HG03565 (cell line): Measurements from ENCODE around the gene CUTA.
"Not testable (repeated sequence)": the region's sequence is repeated elsewhere in the genome, so short reads cannot be mapped to it uniquely, and the experiment has no call there.

Source experiments
- ATAC-seq: cut with Tn5 transposase; IDR thresholded peaks from one replicate; pipeline ENCODE4 v1.9.1; 2021; ENCODE audit warnings: mild to moderate bottlenecking, moderate library complexity; ENCODE audit not compliant: unreplicated experiment

CUTA gene

DNA sequence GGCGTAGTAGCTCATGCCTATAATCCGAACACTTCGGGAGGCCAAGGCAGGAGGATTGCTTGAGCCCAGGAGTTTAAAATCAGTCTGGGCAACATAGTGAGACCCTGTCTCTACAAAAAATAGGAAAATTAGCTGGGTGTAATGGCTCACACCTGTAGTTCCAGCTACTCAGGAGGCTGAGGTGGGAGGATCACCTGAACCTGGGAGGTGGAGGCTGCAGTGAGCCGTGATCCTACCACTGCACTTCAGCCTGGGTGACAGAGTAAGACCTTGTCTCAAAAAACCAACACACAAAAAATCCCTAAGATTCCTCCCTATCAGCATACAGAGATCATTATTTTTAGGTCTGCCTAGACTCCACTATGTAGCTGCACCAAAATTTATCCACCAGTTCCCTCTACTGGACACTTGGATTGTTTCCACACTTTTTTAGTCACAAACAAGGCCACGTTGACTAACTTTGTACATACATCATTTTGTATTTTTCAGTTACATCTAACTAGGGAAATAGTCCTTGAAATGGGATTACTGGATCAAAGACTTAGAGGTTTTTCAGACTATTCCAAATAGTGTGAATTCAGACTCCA lies 10.7 kb downstream of the CUTA start:
- no peak for ATAC-seq

GRCh38 chr6:33406126-33406525 lies 11.8 kb downstream of the CUTA start:
- ATAC-seq: no peak

DNA sequence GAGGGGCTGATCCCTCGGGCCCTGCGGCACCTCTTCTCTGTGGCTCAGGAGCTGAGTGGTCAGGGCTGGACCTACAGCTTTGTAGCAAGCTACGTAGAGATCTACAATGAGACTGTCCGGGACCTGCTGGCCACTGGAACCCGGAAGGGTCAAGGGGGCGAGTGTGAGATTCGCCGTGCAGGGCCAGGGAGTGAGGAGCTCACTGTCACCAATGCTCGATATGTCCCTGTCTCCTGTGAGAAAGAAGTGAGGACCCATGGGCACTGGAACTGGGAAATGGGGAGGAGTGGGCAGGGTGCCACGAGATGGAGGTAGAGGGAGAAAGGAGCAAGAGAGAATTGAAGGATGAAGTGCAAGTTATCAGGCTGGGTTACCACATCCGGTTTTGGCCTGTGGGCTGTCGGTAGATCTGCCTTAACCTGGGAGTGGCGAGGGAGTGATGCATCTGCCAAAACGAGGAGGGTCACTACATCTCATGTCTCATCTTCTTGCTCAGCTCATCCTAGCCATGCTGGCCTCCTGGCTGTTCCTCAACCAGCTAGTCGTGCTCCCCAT lies 12.4 kb downstream of the CUTA start:
- ATAC-seq: no peak

GRCh38 chr6:33404884-33405283 lies 13.0 kb downstream of the CUTA start:
- ATAC-seq: no peak

- not testable (repeated sequence) for ATAC-seq
Observed at GRCh38 chr6:33399881-33400280, 18.0 kb downstream of the CUTA start.

GRCh38 chr6:33398601-33399000 lies 19.3 kb downstream of the CUTA start:
- not testable (repeated sequence) for ATAC-seq

GRCh38 chr6:33397541-33397940 lies 20.4 kb downstream of the CUTA start:
- ATAC-seq: no peak

DNA sequence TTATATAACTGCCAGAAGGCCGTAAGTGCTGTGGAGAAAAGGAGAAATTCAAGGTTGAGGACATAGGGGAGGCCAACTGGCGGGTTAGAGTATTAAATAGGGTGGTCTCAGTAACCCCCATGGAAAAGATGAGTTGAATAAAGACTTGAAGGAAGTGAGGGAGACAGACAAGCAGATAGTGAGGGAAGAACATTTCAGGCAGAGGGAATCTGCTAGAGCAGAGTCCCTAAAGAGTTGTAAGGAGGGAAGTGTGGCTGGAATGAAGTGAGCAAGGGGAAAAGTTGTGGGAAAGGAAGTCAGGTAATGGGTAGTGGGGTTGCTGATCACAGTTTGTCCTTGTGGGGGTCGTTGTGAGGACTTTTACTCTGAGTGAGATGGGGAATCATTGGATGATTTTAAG lies 24.9 kb downstream of the CUTA start:
- ATAC-seq: no peak

DNA sequence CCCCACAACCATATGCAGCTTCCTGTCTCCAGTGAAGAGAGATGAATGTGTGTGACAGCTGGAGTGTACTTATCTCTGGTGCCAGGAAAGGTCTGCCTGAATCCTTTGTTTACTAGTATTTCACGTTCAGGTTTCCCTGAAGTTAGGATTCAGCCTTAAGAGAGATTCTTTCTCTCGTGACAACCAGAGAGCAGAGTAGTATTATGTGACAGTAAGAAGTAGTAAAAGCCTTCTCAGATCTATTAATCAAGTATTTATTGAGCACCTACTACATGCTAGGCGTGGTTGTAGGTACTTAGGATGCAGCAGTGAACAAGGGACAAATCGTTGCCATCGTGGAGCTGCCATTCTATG lies 25.3 kb downstream of the CUTA start:
- no peak for ATAC-seq

- peak; percentile 2 for ATAC-seq
Observed at GRCh38 chr6:33391922-33392594, 25.8 kb downstream of the CUTA start.

DNA sequence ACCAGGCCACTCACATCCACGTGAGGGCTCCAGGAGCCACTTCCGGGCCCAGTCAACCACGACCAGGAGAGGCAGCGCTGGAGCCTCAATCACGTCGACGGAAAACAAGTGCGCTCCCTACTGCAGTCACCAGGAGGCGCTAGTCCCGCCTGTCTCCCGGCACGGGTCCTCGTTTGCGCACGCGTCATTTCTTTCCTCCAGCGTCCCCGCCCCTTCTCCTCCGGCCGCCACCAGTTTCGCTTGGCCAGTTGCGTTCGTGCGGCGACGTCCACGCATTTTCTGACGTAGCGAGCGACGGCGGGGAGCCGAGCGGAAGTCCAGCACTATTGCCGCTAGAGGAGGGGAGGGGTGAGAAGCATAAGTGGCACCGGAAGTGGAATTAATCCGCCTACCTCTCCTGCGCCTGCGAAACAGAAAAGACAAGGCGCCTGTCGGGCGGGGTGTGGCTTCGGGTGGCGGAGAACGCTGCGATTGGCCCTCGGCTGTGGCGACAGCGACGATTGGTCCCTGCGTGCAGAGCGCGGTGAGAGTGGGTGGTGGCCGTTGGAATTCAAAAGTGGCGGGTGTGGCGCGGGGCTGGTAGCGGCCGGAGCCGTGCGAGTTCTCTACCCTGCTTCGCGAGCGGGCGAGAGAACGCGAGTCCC lies 26.5 kb downstream of the CUTA start, which contains the start of gene KIFC1:
TSS of gene KIFC1 (plus strand) at position 546 of the 644 bp plus-strand sequence. CDS start 163 bp downstream, outside the sequence.
- peak; percentile 79 for ATAC-seq

DNA sequence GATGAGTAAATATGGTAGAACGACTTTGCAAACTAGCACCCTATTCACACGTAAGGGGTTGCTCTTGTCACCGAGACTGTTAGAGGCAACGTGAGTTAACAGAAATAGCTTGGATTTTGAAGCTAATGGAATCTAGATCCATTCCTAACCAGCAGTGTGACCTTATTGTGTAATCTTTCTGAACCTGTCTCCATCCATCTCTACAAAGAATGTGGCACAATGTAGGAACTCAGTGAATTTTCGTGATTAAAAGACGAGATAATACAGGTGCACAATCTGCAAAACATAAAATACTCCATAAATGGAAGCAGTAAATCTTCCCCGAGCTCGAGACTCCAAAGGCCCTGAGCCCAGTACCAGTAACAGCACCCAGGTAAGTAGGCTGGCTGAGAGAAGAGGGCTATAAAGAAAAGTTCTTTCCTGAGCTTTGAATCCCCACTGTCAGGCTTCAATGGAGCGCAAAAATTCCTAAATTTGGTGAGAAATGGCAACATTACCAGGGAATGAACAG lies 27.1 kb downstream of the CUTA start:
- no peak for ATAC-seq

- no peak for ATAC-seq
Observed at GRCh38 chr6:33390173-33390572, 27.7 kb downstream of the CUTA start.

- no peak for ATAC-seq
Observed at GRCh38 chr6:33384581-33385020, 33.3 kb downstream of the CUTA start.

DNA sequence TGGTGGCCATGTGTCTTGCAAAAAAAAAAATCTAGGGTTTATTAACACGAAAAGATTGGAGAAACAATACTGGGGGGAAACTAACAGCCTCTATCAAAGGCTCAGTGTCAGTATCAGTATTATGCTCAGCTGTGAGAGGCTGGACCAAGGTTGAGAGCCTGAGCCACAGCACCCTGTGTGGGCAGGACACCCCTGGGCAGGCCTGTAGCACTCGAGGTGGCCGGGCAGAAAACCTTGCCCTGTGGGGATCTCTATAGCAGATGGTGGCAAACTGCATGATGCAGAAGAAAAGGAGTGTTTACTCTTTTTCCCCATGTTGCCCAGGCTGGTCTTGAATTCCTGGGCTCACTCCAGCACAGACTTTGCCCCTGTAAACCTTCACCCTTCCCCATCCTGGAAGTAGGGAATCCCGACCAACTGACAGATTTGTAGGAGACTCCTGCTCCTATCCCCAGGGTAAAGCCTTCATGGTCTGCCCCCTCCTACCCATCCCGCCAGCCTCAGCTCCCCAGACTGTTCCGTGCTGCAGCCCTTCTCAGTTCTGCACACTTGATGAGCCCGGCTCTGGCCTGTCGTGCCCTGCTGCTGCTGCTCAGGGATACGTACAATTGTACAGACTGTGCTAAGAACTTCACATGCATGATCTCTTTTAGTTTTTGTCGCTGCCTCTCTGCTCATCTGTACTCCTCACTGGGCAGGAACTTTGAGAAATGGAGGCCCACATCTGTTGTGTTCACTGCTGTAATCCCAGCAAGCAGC lies 34.3 kb downstream of the CUTA start:
- no peak for ATAC-seq

DNA sequence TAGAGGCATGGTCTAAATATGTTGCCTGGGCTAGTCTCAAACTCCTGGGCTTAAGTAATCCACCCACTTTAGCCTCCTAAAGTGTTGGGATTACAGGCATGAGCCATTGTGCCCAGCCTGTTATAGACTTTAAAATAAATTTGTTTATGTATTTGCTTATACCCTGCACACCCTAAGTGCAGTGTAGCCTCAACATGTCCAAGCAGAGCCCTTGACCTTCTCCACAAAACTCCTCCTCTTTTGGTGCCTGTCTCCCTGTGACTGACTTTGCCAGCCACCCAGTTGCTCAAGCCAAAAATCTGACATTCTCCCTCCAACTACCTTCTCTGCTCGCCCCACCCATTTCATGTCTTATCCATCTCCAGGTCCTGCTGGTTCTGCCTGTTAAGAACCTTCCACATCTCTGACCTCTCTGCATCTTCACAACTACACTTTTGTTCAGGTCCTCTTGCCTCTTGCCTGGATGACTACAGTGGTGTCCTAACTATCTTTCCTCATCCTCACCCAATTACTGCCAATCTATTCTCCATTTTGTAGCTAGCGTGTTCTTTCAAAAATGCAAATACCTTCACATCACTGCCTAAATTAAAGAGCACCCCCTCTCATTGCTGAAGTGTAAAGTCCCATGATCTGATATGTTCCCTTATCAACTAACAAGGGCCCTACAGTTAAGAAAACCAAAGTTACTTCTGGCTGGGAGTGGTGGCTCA lies 37.5 kb downstream of the CUTA start:
- ATAC-seq: no peak

GRCh38 chr6:33379184-33379583 lies 38.7 kb downstream of the CUTA start:
- ATAC-seq: not testable (repeated sequence)

GRCh38 chr6:33377171-33377570 lies 40.7 kb downstream of the CUTA start:
- ATAC-seq: no peak

GRCh38 chr6:33375143-33375671 lies 42.7 kb downstream of the CUTA start:
- no peak for ATAC-seq
